GM23338 (cell line): ENCODE data around the gene LTB. TPM values are rescaled to one million over a fixed set of nuclear protein-coding genes. Genes with fewer than 3 reads are reported as not detected.

Experiments used
- ATAC-seq: fragments of 200-7000 bp; cut with Tn5 transposase; 3 replicates; pipeline ENCODE4 v1.9.1; 2020
- DNase-seq: peaks from one replicate; pipeline ENCODE4 v3.0.0-alpha.2; 2015; ENCODE audit warnings: low spot score
- H2AFZ ChIP-seq: fragments of 200-600 bp; sonication (generic); 2 replicates; pipeline ENCODE4 v1.8.0; 2016; ENCODE audit warnings: antibody characterized with exemption, mild to moderate bottlenecking, moderate library complexity
- H3F3A ChIP-seq: fragments of 200-600 bp; sonication (generic); replicated peaks from 2 replicates; pipeline ENCODE4 v1.8.0; 2017; ENCODE audit warnings: antibody characterized with exemption, mixed run types, low read depth
- H3K27ac ChIP-seq: fragments of 200-600 bp; sonication (generic); 2 replicates; pipeline ENCODE4 v1.6.1; 2016; ENCODE audit warnings: low read depth
- H3K27me3 ChIP-seq: fragments of 200-600 bp; sonication (generic); 2 replicates; pipeline ENCODE4 v1.8.0; 2016; ENCODE audit warnings: mild to moderate bottlenecking, mixed run types, moderate library complexity; ENCODE audit not compliant: insufficient read depth
- H3K36me3 ChIP-seq: fragments of 200-600 bp; sonication (generic); 2 replicates; pipeline ENCODE4 v1.8.0; 2016; ENCODE audit warnings: mild to moderate bottlenecking; ENCODE audit not compliant: insufficient read depth
- H3K4me1 ChIP-seq: fragments of 200-600 bp; sonication (generic); 2 replicates; pipeline ENCODE4 v1.8.0; 2016; ENCODE audit warnings: mild to moderate bottlenecking, moderate library complexity; ENCODE audit not compliant: insufficient read depth
- H3K4me2 ChIP-seq: fragments of 200-600 bp; sonication (generic); 2 replicates; pipeline ENCODE4 v1.7.1; 2017; ENCODE audit warnings: mixed run types
- H3K4me3 ChIP-seq: fragments of 200-600 bp; sonication (generic); 2 replicates; pipeline ENCODE4 v1.6.1; 2016; ENCODE audit warnings: mixed run types
- H3K79me2 ChIP-seq: fragments of 200-600 bp; sonication (generic); replicated peaks from 2 replicates; pipeline ENCODE4 v1.8.0; 2017; ENCODE audit warnings: mild to moderate bottlenecking; ENCODE audit not compliant: insufficient read depth
- H3K9me2 ChIP-seq: fragments of 200-600 bp; sonication (generic); 2 replicates; pipeline ENCODE4 v1.8.0; 2017; ENCODE audit not compliant: insufficient read depth
- H4K20me1 ChIP-seq: fragments of 200-600 bp; sonication (generic); replicated peaks from 2 replicates; pipeline ENCODE4 v1.8.0; 2017; ENCODE audit warnings: mild to moderate bottlenecking; ENCODE audit not compliant: insufficient read depth
- H3K27ac Mint-ChIP-seq: 2 replicates; pipeline ENCODE4 v1.8.0; 2020; ENCODE audit warnings: inconsistent platforms, mild to moderate bottlenecking, moderate library complexity, mixed read lengths
- H3K27me3 Mint-ChIP-seq: 3 replicates; pipeline ENCODE4 v1.8.0; 2022; ENCODE audit warnings: low read depth, mild to moderate bottlenecking, moderate library complexity, mixed read lengths, inconsistent platforms; ENCODE audit not compliant: insufficient read depth, poor library complexity
- H3K36me3 Mint-ChIP-seq: 3 replicates; pipeline ENCODE4 v1.8.0; 2021; ENCODE audit warnings: low read depth, mild to moderate bottlenecking, inconsistent platforms, moderate library complexity, mixed read lengths
- H3K4me1 Mint-ChIP-seq: 3 replicates; pipeline ENCODE4 v1.8.0; 2020; ENCODE audit warnings: mild to moderate bottlenecking, inconsistent platforms, mixed read lengths
- H3K4me3 Mint-ChIP-seq: 3 replicates; pipeline ENCODE4 v1.8.0; 2021; ENCODE audit warnings: moderate library complexity, mild to moderate bottlenecking, inconsistent platforms, mixed read lengths
- H3K9me3 Mint-ChIP-seq: 3 replicates; pipeline ENCODE4 v1.8.0; 2020; ENCODE audit warnings: moderate library complexity, mild to moderate bottlenecking, inconsistent platforms, mixed read lengths
- CREB1 ChIP-seq: fragments of 250-450 bp; sonication (Bioruptor Pico); IDR thresholded peaks from 2 replicates; pipeline ENCODE4 v1.5.0; 2020; ENCODE audit warnings: low read depth, mild to moderate bottlenecking, moderate library complexity
- CTCF ChIP-seq, 2 experiments: fragments of 200-600 bp in 1 of 2; sonication (generic) in 1 of 2; conservative IDR thresholded peaks; 2 replicates each; pipeline versions ENCODE4 v1.5.1 to v1.6.1; 2016 to 2017; ENCODE audit warnings: antibody characterized with exemption in 2 of 2, low read depth in 2 of 2, mild to moderate bottlenecking in 2 of 2, moderate library complexity in 1 of 2
- ETS1 ChIP-seq: IDR thresholded peaks from 2 replicates; pipeline ENCODE4 v1.6.1; 2016; ENCODE audit warnings: antibody characterized with exemption
- EZH2 ChIP-seq: fragments of 200-600 bp; sonication (generic); IDR thresholded peaks from one replicate; pipeline ENCODE4 v1.8.0; 2017; ENCODE audit warnings: antibody characterized with exemption, mild to moderate bottlenecking, low read depth; ENCODE audit not compliant: unreplicated experiment
- EZH2phosphoT487 ChIP-seq: fragments of 200-600 bp; sonication (generic); IDR thresholded peaks from one replicate; pipeline ENCODE4 v1.8.1; 2018; ENCODE audit warnings: antibody characterized with exemption; ENCODE audit not compliant: unreplicated experiment
- NANOG ChIP-seq: IDR thresholded peaks from 2 replicates; pipeline ENCODE4 v1.6.1; 2016; ENCODE audit warnings: antibody characterized with exemption, borderline replicate concordance
- POLR2AphosphoS5 ChIP-seq: IDR thresholded peaks from 2 replicates; pipeline ENCODE4 v1.6.1; 2016; ENCODE audit warnings: antibody characterized with exemption, low read depth
- REST ChIP-seq: IDR thresholded peaks from one replicate; pipeline ENCODE4 v1.6.1; 2018; ENCODE audit warnings: antibody characterized with exemption; ENCODE audit not compliant: unreplicated experiment
- STAT1 ChIP-seq: IDR thresholded peaks from one replicate; pipeline ENCODE4 v1.6.1; 2016; ENCODE audit warnings: antibody characterized with exemption; ENCODE audit not compliant: unreplicated experiment
- ZNF114 ChIP-seq: fragments of 250-450 bp; sonication (Bioruptor Pico); IDR thresholded peaks from 2 replicates; pipeline ENCODE4 v1.5.0; 2020; ENCODE audit warnings: mild to moderate bottlenecking, moderate library complexity
- polyA plus RNA-seq: library from polyadenylated mRNA; unstranded; fragments of >200 nt; fragmentation: Nextera tagmentation; extraction: Ambion mirVana; gene quantifications from 2 replicates; pipeline ENCODE4 v1.2.1, GENCODE V29; 2016
- total RNA-seq: library from RNA; depleted of rRNA; stranded (reverse); fragments of >200 nt; shearing (Covaris generic); gene quantifications from 2 replicates; pipeline ENCODE4 v1.2.3, GENCODE V29; 2014

LTB gene
- total and polyA plus RNA-seq, 2 experiments from 2014 or later: 1.7 TPM; not detected in 1

GRCh38 chr6:31581434-31582229, 592 bp downstream of the LTB start:
- Mint-ChIP-seq H3K27me3 (peaks cover 36% of the 10 kb centered on the region), H3K27ac (peak overlapping the region; percentile 60; the same call in 1 of the 2 replicates), H3K36me3 (no peaks in the 10 kb centered on the region), H3K4me3 (peak overlapping the region; percentile 95), H3K9me3 (peaks cover 3% of the 10 kb centered on the region; the same call in 2 of the 3 replicates), H3K4me1 (peaks cover 24% of the 10 kb centered on the region)
- Histone ChIP-seq H3K4me3 (peak overlapping the region; percentile 95), H3K9me2 (no peaks in the 10 kb centered on the region), H2AFZ (peak overlapping the region; percentile 99), H3K4me2 (peak overlapping the region; percentile 96), H3F3A (no peaks in the 10 kb centered on the region), H3K4me1 (peaks cover 4% of the 10 kb centered on the region; the same call in 1 of the 2 replicates), H3K36me3 (no peaks in the 10 kb centered on the region), H3K27me3 (peaks cover 20% of the 10 kb centered on the region), H4K20me1 (no peaks in the 10 kb centered on the region), H3K27ac (no peak overlapping the region), H3K79me2 (no peaks in the 10 kb centered on the region)
- ATAC-seq (peak; percentile 23), DNase-seq (peak; percentile 43)
- TF ChIP-seq POLR2AphosphoS5 (no peak), CTCF (conservative IDR thresholded peaks at IDR 0.05; ENCODE audit: low read depth in 2 of 2) (no peak), ZNF114 (CRISPR knock-in tag) (no peak), CREB1 (CRISPR knock-in tag) (no peak), NANOG (no peak), EZH2phosphoT487 (no peak), ETS1 (no peak), STAT1 (no peak), EZH2 (no peak), REST (no peak)
